ENCODE data around the gene DDR1.
"Not testable (repeated sequence)": the region's sequence is repeated elsewhere in the genome, so short reads cannot be mapped to it uniquely, and the experiment has no call there.

Gene DDR1

GRCh38 chr6:30918670-30919069 lies 34.4 kb downstream of the DDR1 start:
- no peak for DNase-seq (ENCODE audit: low read depth)

DNA sequence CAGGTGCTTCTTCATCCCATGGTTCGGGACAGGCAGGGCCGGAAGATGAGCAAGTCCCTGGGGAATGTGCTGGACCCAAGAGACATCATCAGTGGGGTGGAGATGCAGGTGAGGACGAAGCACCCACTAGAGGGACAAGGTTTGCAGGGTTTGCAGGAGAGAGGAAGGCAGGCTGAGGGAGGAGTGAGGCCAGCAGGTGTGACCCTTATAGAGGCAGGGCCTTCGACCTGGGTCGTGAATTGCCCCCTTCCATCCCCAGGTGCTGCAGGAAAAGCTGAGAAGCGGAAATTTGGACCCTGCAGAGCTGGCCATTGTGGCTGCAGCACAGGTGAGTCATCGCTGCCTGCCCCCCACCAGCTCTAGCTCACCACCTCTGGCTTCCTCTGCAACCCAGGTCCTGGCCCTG lies 38.1 kb downstream of the DDR1 start:
- no peak for DNase-seq (ENCODE audit: low read depth)

DNA sequence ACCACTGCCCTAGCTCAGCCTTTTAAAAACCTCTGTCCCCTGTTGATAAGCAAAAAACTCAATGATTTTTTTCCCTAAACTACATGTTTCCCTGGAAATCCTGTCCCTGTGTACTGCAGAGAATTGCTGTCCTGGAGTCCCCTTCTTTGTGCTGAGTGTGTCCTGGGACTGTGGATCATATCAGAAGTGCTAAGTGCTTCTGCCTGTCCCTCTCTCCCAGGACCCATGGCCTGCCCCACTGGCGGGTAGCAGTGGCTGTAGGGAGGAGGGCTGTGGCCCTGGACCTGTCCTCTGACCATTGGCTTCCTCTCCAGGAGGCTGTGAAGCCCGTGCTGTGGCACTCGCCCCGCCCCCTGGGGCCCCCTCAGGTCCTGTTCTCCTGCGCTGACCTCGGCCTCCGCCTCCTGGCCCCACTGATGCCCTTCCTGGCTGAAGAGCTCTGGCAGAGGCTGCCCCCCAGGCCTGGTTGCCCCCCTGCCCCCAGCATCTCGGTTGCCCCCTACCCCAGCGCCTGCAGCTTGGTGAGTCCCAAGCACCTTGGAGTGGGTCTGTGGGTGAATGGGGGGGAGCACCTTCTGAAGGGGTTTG lies 39.8 kb downstream of the DDR1 start:
- DNase-seq (ENCODE audit: low read depth) = not testable (repeated sequence)

- DNase-seq (ENCODE audit: low read depth) = no peak
These were observed 42.3 kb downstream of the DDR1 start for GRCh38 chr6:30926644-30927043.

DNA sequence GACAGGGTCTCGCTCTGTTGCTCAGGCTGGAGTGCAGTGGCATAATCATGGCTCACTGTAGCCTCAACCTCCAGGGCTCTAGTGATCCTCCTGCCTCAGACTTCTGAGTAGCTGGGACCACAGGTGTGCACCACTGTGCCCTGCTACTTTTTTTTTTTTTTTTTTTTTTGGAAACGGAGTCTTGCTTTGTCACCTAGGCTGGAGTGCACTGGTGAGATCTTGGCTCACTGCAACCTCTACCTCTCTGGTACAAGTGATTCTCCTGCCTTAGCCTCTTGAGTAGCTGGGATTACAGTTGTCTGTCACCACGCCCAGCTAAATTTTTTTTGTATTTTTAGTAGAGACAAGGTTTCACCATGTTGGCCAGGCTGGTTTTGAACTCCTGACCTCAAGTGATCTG lies 42.8 kb downstream of the DDR1 start:
- not testable (repeated sequence) for DNase-seq (ENCODE audit: low read depth)

GRCh38 chr6:30928677-30929076 lies 44.4 kb downstream of the DDR1 start:
- no peak for DNase-seq (ENCODE audit: low read depth)

- no peak for DNase-seq (ENCODE audit: low read depth)
These were observed 46.2 kb downstream of the DDR1 start for GRCh38 chr6:30930506-30930905.

DNA sequence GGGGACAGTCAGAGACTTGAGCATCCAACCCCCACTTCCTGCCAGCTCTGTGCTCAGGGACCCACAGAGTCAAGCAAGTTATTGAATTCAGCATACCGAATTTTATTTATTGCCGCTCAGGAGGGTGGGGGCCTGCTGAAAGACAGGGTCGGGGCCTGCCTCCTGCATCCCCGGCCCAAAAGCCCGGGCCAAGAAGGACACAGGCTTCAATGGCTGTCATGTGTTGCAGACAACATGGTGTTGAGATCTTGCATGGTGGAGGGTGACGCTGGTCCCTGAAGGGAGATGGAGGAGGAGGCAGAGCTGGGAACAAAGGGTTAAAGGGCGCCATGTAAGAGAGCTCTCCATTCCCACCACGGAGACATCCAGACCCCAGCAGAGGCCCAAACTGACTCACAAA lies 47.0 kb downstream of the DDR1 start:
- no peak for DNase-seq (ENCODE audit: low read depth)

GRCh38 chr6:30931969-30932645 lies 47.8 kb downstream of the DDR1 start, which contains the start of gene SFTA2:
Gene SFTA2, minus strand, starts transcription at chr6:30932170. Its CDS starts 74 bp downstream, at chr6:30932096.
- DNase-seq (ENCODE audit: low read depth) = no peak

- no peak for DNase-seq (ENCODE audit: low read depth)
These were observed 48.5 kb downstream of the DDR1 start for GRCh38 chr6:30932665-30933365.

DNA sequence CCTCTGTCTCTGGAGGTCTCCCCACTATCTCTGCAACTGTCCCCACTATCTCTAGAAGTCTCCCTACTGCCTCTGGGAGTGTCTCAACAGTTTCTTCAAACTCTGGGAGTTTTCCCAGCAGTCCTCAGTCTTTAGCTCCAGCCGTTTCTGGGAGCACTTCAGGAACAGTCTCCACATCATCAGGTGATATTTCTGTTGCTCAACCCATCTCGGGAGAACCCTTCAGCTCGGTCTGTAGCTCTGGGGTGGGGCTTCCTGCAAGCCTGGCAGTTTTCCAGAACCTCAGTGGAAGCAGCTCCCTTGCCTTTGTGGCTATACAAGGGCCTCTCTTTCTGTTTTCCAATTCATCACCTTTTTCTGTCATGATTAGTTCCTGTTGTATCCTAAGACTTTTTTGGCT lies 50.7 kb downstream of the DDR1 start:
- DNase-seq (ENCODE audit: low read depth) = no peak

DNA sequence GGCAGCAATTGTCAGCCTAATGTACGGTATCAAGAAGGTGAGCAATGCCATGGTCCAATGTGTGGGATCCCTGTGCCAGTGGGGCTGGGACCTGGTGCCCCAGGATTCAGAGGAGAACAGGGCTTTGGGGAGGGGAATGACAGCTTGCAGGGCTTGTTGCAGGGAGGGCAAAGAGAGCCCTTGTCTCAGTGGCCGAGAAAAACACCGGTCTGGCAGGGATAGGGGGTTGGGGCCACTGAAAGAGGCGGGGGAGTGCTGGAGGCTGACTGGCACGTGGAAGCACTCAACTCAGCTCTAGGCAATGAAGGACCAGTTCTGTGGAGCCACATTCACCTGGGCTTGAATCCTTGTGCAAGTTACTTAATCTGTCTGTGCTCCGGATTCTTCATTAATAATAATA lies 52.9 kb downstream of the DDR1 start:
- DNase-seq (ENCODE audit: low read depth) = no peak

DNA sequence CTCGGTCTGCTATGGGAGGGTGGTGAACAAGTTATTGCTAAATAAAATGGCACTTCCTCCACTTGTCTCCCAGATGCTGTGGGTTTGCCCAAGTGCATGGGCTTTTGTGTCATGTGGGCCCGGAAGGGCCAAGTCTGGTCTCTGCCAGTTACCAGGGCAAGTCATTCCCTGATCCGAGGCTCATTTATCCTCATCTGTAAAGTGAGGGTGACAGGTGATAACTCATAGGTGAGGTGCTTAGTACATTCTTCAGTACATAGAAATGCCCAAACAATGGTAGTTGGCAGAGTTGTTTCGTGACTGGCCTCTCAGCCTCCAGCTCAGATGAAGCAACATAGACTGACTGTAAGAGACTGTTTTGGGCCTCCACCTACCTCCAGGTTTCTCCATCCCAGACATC lies 54.4 kb downstream of the DDR1 start:
- DNase-seq (ENCODE audit: low read depth) = no peak

DNA sequence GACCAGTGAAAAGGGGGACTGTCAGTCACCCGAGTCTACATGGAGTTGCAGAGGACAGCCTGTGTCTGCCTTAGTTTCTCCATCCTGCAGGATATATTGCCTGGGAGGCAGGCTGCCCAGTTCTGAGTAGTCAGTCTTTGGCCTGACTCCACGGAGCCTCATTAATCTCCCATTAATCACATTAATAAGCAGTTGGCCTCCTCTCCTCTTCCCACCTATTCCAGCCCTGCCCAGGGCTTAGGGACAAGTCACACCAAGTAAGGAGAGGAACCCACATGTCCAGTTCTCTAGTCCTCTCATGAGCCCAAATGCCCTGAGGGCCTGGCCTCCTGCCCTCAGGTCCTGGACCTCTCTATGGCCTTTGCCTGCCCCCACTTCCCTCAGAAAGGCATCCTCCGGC lies 55.2 kb downstream of the DDR1 start:
- DNase-seq (ENCODE audit: low read depth) = no peak

DNA sequence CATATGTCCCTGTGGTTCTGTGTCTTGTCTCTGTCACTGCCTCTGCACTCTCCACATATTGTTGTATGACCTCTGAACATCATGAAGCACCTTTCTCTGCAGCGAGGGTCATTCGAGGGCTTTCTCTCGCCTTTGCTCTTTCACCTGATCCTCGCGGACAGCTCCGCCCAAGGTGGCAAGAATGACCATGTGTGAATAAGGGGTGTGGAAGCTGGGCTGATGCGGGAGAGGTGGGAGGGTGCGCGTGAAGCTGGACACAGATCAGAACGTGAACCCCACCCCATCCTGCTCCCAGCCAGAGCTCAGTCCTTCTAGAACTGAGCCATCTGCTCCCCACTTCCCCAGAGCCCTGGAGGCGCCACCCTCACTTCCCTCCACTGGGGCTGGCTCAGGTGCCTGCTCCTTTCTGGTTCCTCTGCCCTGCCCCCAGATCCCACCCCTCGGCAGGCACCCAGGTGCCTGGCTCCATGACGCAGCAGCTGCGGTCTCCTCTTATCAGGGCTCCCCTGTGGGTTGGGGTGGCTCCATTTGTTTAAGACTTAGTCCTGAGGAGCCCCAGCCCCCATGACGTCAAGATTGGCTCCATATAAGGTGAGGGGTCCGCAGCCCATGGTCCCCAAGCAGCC lies 56.2 kb downstream of the DDR1 start, which contains the start of gene MUCL3:
Gene MUCL3, plus strand, starts transcription at position 613 of the 626 bp plus-strand sequence. CDS start 27 bp downstream, outside the sequence.
- no peak for DNase-seq (ENCODE audit: low read depth)

DNA sequence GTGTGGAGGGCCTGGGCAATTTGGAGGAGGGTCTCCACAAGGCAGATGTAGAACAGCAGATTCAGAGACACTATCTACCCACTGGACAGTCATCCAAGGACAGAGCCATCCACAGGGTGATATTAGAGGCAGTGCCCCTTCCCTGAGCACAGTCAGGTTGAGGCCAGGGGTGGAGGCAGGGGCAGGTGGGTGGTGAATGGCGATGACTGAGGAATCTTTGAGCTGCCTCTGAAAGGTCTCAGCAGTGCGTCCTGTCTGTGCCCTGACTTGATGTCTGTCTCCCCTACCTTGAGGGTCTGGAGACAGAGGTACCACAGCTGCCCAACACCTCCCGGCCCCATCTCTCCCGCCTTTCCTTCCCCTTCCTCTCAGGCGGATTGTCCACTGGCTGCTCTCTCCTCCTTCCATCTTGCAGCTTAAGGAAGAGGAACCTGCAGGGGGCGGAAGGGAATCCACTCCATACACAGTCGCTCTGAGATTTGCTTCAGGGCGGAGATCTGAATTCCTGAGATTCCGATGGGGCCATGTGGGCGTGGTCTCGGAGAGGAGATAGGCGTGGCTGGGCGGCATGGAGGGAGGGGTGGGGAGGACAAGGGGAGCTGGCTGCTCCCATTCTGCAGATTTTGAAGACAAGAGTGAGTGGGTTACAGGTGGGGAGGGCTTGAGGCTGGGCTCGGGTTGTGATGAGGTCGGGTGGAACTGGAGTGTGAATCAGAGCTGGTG lies 58.2 kb downstream of the DDR1 start:
- no peak for DNase-seq (ENCODE audit: low read depth)

GRCh38 chr6:30944051-30944450 lies 59.7 kb downstream of the DDR1 start:
- no peak for DNase-seq (ENCODE audit: low read depth)

DNA sequence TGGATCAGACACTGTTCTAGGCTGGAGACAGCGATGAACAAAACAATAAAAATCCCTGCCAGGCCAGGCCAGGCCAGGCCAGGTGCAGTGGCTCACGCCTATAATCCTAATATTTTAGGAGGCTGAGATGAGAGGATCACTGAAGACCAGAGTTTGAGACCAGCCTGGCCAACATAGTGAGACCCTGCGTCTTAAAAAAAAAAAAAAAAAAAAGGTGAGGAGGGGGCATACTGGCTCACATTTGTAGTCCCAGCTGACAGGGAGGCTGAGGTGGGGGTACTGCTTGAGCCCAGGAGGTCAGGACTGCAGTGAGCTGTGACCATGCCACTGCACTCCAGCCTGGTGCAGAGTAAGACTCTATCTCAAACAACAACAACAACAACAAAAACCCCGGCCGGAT lies 61.0 kb downstream of the DDR1 start:
- no peak for DNase-seq (ENCODE audit: low read depth)

DNA sequence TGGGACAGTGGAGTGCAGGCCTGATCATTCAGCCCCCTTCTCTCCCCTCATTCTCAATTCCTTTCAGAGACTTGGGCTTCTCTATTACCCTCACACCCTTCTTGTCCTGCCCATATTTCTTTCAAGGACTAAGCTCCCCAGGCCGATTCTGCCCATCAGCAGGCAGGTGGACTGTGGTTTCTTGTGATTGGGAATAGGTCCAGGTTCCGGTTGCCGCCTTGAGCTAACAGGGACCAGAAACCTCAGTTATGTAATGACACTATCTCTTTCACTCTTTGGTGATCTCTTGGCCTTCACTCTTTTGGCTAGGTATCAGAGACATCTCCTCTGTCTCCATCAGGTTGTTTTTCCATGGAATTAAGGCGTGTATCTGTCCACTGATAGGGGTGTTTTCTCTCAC lies 62.9 kb downstream of the DDR1 start:
- no peak for DNase-seq (ENCODE audit: low read depth)

- no peak for DNase-seq (ENCODE audit: low read depth)
These were observed 64.5 kb downstream of the DDR1 start for GRCh38 chr6:30948811-30949210.
